OCI-LY3 (cell line): Measurements from ENCODE around the gene SERPINB12.

ENCODE experiments used
- H2AFZ ChIP-seq: fragments of 200-600, 300-600 bp; shearing (Covaris generic); 2 replicates; pipeline ENCODE4 v1.6.0; 2014; ENCODE audit warnings: antibody characterized with exemption, low read depth, low read length
- H3K27ac ChIP-seq: fragments of 200-600, 300-600 bp; sonication (generic); 2 replicates; pipeline ENCODE4 v1.5.1; 2014; ENCODE audit warnings: mild to moderate bottlenecking, low read length, moderate library complexity, mixed read lengths
- H3K27me3 ChIP-seq: fragments of 200-600, 300-600 bp; sonication (generic); 2 replicates; pipeline ENCODE4 v1.6.1; 2014; ENCODE audit warnings: low read depth, low read length, mixed read lengths
- H3K36me3 ChIP-seq: fragments of 200-600, 300-600 bp; sonication (generic); replicated peaks from 2 replicates; pipeline ENCODE3; 2014; ENCODE audit warnings: low read depth, low read length, mixed read lengths
- H3K4me1 ChIP-seq: fragments of 300-600, 200-600 bp; sonication (generic); 2 replicates; pipeline ENCODE4 v1.6.1; 2014; ENCODE audit warnings: low read length, mixed read lengths
- H3K4me2 ChIP-seq: fragments of 200-600, 300-600 bp; sonication (generic); 2 replicates; pipeline ENCODE4 v1.6.1; 2014; ENCODE audit warnings: low read length, mixed read lengths
- H3K4me3 ChIP-seq: fragments of 300-600, 200-600 bp; sonication (generic); 2 replicates; pipeline ENCODE4 v1.5.1; 2014; ENCODE audit warnings: antibody characterized with exemption, mild to moderate bottlenecking, low read length, moderate library complexity
- H3K79me2 ChIP-seq: fragments of 300-600, 200-600 bp; shearing (Covaris generic); 2 replicates; pipeline ENCODE4 v1.6.1; 2014; ENCODE audit warnings: mild to moderate bottlenecking, low read length, mixed read lengths
- H3K9ac ChIP-seq: fragments of 300-600, 200-600 bp; shearing (Covaris generic); 2 replicates; pipeline ENCODE4 v1.6.0; 2014; ENCODE audit warnings: mild to moderate bottlenecking, low read length, moderate library complexity
- H3K9me3 ChIP-seq: fragments of 200-600, 300-600 bp; shearing (Covaris generic); 2 replicates; pipeline ENCODE4 v1.6.1; 2014; ENCODE audit warnings: low read length, mixed read lengths; ENCODE audit not compliant: insufficient read depth
- H4K20me1 ChIP-seq: fragments of 200-600, 300-600 bp; sonication (generic); 2 replicates; pipeline ENCODE4 v1.6.1; 2016; ENCODE audit warnings: low read length, mixed read lengths; ENCODE audit not compliant: insufficient read depth
- EZH2phosphoT487 ChIP-seq: fragments of 200-600 bp; shearing (Covaris generic); IDR thresholded peaks from 2 replicates; pipeline ENCODE4 v1.6.1; 2018; ENCODE audit warnings: antibody characterized with exemption, mixed run types, low read depth
- TF ChIP-seq, protein P1 (sequence below): fragments of 200-600, 300-600 bp; sonication (generic); IDR thresholded peaks from 2 replicates; pipeline ENCODE4 v1.5.1; 2014; ENCODE audit warnings: antibody characterized with exemption, low read length, low read depth

SERPINB12 gene

DNA sequence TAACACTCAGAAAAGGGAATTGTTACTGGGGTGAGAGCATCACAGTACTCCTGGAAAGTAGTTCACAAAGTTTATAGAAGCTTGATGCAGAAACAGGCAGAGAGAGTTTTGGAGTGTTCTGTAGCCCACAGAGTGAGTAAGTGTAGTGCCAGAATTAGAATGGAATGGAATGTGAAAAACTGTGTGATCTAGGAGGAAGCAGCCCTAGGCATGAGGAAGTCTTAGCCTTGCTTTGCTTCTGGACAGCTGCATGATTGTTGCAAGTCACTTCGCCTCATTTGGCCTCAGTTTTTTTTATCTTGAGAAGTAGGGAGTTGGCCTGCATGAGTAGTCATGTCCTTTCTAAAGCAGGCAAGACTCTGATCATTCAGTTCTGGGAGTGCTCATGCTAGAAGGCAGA, 10.9 kb downstream of the SERPINB12 start:
- Histone ChIP-seq H3K27ac (no peak overlapping the region), H2AFZ (no peak overlapping the region), H3K4me3 (no peak overlapping the region), H3K4me1 (no peaks in the 10 kb centered on the region), H3K79me2 (no peaks in the 10 kb centered on the region), H3K4me2 (no peak overlapping the region), H4K20me1 (no peaks in the 10 kb centered on the region), H3K9me3 (no peaks in the 10 kb centered on the region), H3K27me3 (no peaks in the 10 kb centered on the region; the same call in 1 of the 2 replicates), H3K36me3 (no peaks in the 10 kb centered on the region), H3K9ac (no peak overlapping the region)
- TF ChIP-seq EZH2phosphoT487, result no peak
- TF ChIP-seq, protein P1, sequence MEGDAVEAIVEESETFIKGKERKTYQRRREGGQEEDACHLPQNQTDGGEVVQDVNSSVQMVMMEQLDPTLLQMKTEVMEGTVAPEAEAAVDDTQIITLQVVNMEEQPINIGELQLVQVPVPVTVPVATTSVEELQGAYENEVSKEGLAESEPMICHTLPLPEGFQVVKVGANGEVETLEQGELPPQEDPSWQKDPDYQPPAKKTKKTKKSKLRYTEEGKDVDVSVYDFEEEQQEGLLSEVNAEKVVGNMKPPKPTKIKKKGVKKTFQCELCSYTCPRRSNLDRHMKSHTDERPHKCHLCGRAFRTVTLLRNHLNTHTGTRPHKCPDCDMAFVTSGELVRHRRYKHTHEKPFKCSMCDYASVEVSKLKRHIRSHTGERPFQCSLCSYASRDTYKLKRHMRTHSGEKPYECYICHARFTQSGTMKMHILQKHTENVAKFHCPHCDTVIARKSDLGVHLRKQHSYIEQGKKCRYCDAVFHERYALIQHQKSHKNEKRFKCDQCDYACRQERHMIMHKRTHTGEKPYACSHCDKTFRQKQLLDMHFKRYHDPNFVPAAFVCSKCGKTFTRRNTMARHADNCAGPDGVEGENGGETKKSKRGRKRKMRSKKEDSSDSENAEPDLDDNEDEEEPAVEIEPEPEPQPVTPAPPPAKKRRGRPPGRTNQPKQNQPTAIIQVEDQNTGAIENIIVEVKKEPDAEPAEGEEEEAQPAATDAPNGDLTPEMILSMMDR, result no peak

DNA sequence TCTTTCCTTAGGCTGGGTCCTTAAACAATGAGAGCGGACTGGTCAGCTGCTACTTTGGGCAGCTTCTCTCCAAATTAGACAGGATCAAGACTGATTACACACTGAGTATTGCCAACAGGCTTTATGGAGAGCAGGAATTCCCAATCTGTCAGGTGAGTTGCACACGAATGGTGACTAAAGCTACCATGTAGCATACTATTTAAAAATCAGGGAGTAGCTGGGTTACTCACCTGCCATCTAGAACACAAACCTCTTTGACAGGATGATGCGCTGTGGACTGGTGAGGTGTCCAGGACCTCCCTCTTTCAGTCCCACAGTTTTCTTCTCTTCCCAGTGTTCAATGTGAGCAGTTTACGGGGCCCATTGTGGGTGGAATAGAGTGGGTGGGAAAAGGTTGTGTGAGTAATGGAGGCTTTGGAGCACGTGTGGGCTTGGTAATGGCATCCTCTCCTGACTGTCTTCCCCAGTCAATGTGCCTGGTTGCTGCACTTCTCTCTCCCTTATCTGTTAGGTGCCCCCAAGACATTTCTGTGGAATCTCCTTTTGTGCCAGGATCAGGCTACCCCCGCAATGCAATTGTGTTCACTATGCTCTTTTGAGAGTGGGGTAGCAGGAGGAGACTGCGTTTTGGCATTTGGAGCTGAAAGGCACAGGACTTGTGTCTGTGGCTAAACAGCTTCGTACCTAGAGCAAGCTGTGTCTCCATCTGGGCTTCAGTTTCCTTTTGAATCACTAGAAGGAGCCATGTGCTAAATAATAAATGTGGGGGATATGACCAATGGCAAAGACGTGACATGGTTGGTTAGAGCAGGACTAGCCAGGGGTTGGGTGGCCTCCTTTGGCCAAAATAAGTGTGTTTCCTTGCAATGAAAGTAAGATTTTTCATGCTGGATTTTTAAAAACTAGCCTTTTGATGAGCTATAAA, 17.7 kb downstream of the SERPINB12 start:
- H3K36me3 ChIP-seq, result no peaks in the 10 kb centered on the region
- H3K4me2 ChIP-seq, result no peak overlapping the region; the same call in 1 of the 2 replicates
- H4K20me1 ChIP-seq, result no peaks in the 10 kb centered on the region
- no peak overlapping the region for H3K9ac ChIP-seq
- peaks cover 18% of the 10 kb centered on the region for H3K4me1 ChIP-seq
- H3K27ac ChIP-seq, result no peak overlapping the region
- no peaks in the 10 kb centered on the region for H3K79me2 ChIP-seq
- TF ChIP-seq EZH2phosphoT487, result no peak
- TF ChIP-seq, protein P1, result 0 out of 2 replicates have a peak, but pooled peaks have one; percentile 15
- H2AFZ ChIP-seq, result no peak overlapping the region
- no peak overlapping the region for H3K4me3 ChIP-seq
- no peaks in the 10 kb centered on the region for H3K9me3 ChIP-seq
- no peaks in the 10 kb centered on the region for H3K27me3 ChIP-seq

DNA sequence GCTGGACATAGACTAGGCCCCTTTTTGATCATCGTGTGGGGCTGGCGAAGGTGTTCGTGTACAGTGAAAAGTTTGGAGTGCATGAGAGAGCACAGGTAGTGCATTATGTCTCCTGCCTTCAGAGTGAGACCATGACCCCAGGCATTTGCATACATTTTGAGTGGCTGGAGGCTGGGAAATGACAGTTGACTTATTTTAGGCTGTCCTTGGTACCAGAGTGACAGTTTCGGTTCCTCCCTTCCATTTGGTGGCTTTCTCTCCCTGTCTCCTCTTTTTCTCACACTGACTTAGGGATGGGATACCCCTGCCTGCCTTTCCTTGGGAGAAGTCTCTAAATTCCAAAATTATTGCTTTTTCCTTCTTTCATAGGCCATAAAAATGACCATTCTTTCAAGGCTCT, 20.1 kb downstream of the SERPINB12 start:
- Histone ChIP-seq H3K27ac (no peak overlapping the region), H2AFZ (no peak overlapping the region)

DNA sequence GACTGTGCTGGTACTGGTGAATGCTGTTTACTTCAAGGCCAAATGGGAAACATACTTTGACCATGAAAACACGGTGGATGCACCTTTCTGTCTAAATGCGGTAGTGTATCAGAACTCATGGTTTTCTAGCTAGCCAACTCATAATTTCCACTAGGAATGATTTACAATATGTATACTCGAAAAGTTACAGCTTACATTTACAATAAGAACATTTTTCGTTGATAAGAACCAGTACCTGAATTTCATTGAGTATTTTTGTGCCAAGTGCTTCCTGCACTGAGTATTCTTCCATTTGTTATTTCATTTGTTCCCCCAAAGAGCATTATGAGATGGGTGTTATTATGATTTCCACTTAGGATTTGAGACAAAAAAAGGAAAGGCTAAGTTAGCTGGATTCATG, 21.9 kb downstream of the SERPINB12 start:
- peaks cover 21% of the 10 kb centered on the region for H3K27me3 ChIP-seq
- H2AFZ ChIP-seq, result no peak overlapping the region
- no peaks in the 10 kb centered on the region for H3K36me3 ChIP-seq
- H3K9me3 ChIP-seq, result no peaks in the 10 kb centered on the region
- H3K27ac ChIP-seq, result no peak overlapping the region
- no peak overlapping the region for H3K9ac ChIP-seq
- H4K20me1 ChIP-seq, result no peaks in the 10 kb centered on the region
- TF ChIP-seq, protein P1, result no peak
- no peak for TF ChIP-seq EZH2phosphoT487
- no peak overlapping the region for H3K4me3 ChIP-seq
- peaks cover 18% of the 10 kb centered on the region for H3K4me1 ChIP-seq
- no peaks in the 10 kb centered on the region for H3K79me2 ChIP-seq
- no peak overlapping the region for H3K4me2 ChIP-seq

More for the DNA sequence above, 20.1 kb downstream of the SERPINB12 start:
- Histone ChIP-seq H4K20me1 (no peaks in the 10 kb centered on the region), H3K27me3 (peaks cover 8% of the 10 kb centered on the region), H3K4me2 (peak overlapping the region; percentile 20), H3K9ac (no peak overlapping the region), H3K36me3 (no peaks in the 10 kb centered on the region), H3K4me1 (peaks cover 18% of the 10 kb centered on the region), H3K79me2 (no peaks in the 10 kb centered on the region), H3K4me3 (no peak overlapping the region), H3K9me3 (no peaks in the 10 kb centered on the region)
- no peak for TF ChIP-seq EZH2phosphoT487
- TF ChIP-seq, protein P1, result no peak
